Smooth muscle cell (in vitro differentiated cells): ENCODE measurements around the gene ACSM6. TPM values are rescaled to one million over a fixed set of nuclear protein-coding genes. Genes with fewer than 3 reads are reported as not detected.

ENCODE experiments used
- DNase-seq: peaks from one replicate; lab custom pipeline; 2025; ENCODE audit not compliant: unreplicated experiment; lab: John Stamatoyannopoulos, UW
- H2AFZ ChIP-seq: fragments of 200-600 bp; sonication (generic); 2 replicates; pipeline ENCODE4 v1.6.0; 2016; ENCODE audit warnings: antibody characterized with exemption, low read depth, mild to moderate bottlenecking
- H3F3A ChIP-seq: fragments of 200-600 bp; sonication (generic); 2 replicates; pipeline ENCODE4 v1.6.0; 2017; ENCODE audit warnings: antibody characterized with exemption, low read depth
- H3K27ac ChIP-seq: fragments of 200-600 bp; sonication (generic); 2 replicates; pipeline ENCODE4 v1.5.1; 2016; ENCODE audit warnings: low read depth, mild to moderate bottlenecking
- H3K27me3 ChIP-seq: fragments of 200-600 bp; sonication (generic); 2 replicates; pipeline ENCODE4 v1.6.1; 2016; ENCODE audit warnings: low read depth, mild to moderate bottlenecking
- H3K36me3 ChIP-seq: fragments of 200-600 bp; sonication (generic); 2 replicates; pipeline ENCODE4 v1.5.1; 2016; ENCODE audit warnings: low read depth
- H3K4me1 ChIP-seq: fragments of 200-600 bp; sonication (generic); 2 replicates; pipeline ENCODE4 v1.5.1; 2016; ENCODE audit warnings: low read depth
- H3K4me2 ChIP-seq: fragments of 200-600 bp; sonication (generic); 2 replicates; pipeline ENCODE4 v1.6.0; 2016; ENCODE audit warnings: mild to moderate bottlenecking
- H3K4me3 ChIP-seq: fragments of 200-600 bp; sonication (generic); 2 replicates; pipeline ENCODE4 v1.5.1; 2016; ENCODE audit warnings: mild to moderate bottlenecking
- H3K79me2 ChIP-seq: fragments of 200-600 bp; sonication (generic); 2 replicates; pipeline ENCODE4 v1.6.0; 2016; ENCODE audit warnings: low read depth, mild to moderate bottlenecking
- H3K9ac ChIP-seq: fragments of 200-600 bp; sonication (generic); 2 replicates; pipeline ENCODE4 v1.6.0; 2016; ENCODE audit warnings: low read depth
- H3K9me3 ChIP-seq: fragments of 200-600 bp; sonication (generic); replicated peaks from 2 replicates; pipeline ENCODE4 v1.5.1; 2016; ENCODE audit warnings: low read depth
- H4K20me1 ChIP-seq: fragments of 200-600 bp; sonication (generic); 2 replicates; pipeline ENCODE4 v1.6.0; 2016; ENCODE audit warnings: low read depth
- CTCF ChIP-seq: fragments of 200-600 bp; sonication (generic); IDR thresholded peaks from 2 replicates; pipeline ENCODE4 v1.5.1; 2017; ENCODE audit warnings: borderline replicate concordance, mild to moderate bottlenecking, antibody characterized with exemption; ENCODE audit not compliant: insufficient read depth, poor library complexity, severe bottlenecking
- WGBS: methylation state at CpG from one replicate; pipeline ENCODE4 v1.1.7; 2016; ENCODE audit warnings: low lambda C conversion rate; 5-methylcytosine and 5-hydroxymethylcytosine counted together
- polyA plus RNA-seq: library from polyadenylated mRNA; unstranded; fragments of >200 nt; fragmentation: Nextera tagmentation; extraction: Ambion mirVana; gene quantifications from 2 replicates; pipeline ENCODE4 v1.2.1, GENCODE V29; 2016
- total RNA-seq: library from RNA; depleted of rRNA; stranded (reverse); fragments of >200 nt; gene quantifications from 2 replicates; pipeline ENCODE4 v1.2.3, GENCODE V29; 2014

ACSM6 gene
- total RNA-seq (not detected in 2 replicates), polyA plus RNA-seq (0.28 TPM in 1 of 2 replicates, not detected in the other)

GRCh38 chr10:95193944-95194343 is at the start of gene ACSM6:
TSS of gene ACSM6 (plus strand) at chr10:95194238. CDS start at chr10:95194486, 248 bp downstream.
- Histone ChIP-seq H3K4me3 (no peak within 1 kb of the TSS), H3K9ac (no peak within 1 kb of the TSS), H3K79me2 (no peaks in the 10 kb centered on the region), H3F3A (no peaks in the 10 kb centered on the region), H3K36me3 (no peaks in the 10 kb centered on the region), H3K27ac (no peak within 1 kb of the TSS), H3K27me3 (no peaks in the 10 kb centered on the region), H2AFZ (no peak within 1 kb of the TSS), H3K4me1 (peaks cover 17% of the 10 kb centered on the region), H4K20me1 (no peaks in the 10 kb centered on the region), H3K4me2 (no peak within 1 kb of the TSS), H3K9me3 (no peaks in the 10 kb centered on the region)
- no peak for TF ChIP-seq CTCF
- no peak for DNase-seq
- 88% methylated on average over 1 of the region's 1 CpG for WGBS

- Histone ChIP-seq H3K27ac (no peak overlapping the region), H3K4me1 (no peaks in the 10 kb centered on the region), H3F3A (no peaks in the 10 kb centered on the region), H3K27me3 (no peaks in the 10 kb centered on the region), H3K79me2 (no peaks in the 10 kb centered on the region), H3K36me3 (no peaks in the 10 kb centered on the region), H3K9me3 (no peaks in the 10 kb centered on the region), H3K4me2 (no peak overlapping the region), H3K4me3 (no peak overlapping the region), H4K20me1 (no peaks in the 10 kb centered on the region), H2AFZ (no peak overlapping the region), H3K9ac (no peak overlapping the region)
- no peak for DNase-seq
- 100% methylated on average over 3 of the region's 4 CpGs for WGBS
- no peak for TF ChIP-seq CTCF
These were observed 25.3 kb upstream of the ACSM6 start for GRCh38 chr10:95168694-95169093.

GRCh38 chr10:95169522-95169921 is 24.5 kb upstream of the ACSM6 start:
- Histone ChIP-seq H3K4me1 (no peaks in the 10 kb centered on the region), H3K27ac (no peak overlapping the region), H3K27me3 (no peaks in the 10 kb centered on the region), H3K4me3 (no peak overlapping the region), H3K9ac (no peak overlapping the region), H3K36me3 (no peaks in the 10 kb centered on the region), H3K79me2 (no peaks in the 10 kb centered on the region), H3K9me3 (no peaks in the 10 kb centered on the region), H3F3A (no peaks in the 10 kb centered on the region), H2AFZ (no peak overlapping the region), H4K20me1 (no peaks in the 10 kb centered on the region), H3K4me2 (no peak overlapping the region)
- no peak for DNase-seq
- WGBS: 81% methylated on average over 1 of the region's 1 CpG
- no peak for TF ChIP-seq CTCF

- Histone ChIP-seq H3K36me3 (no peaks in the 10 kb centered on the region), H4K20me1 (no peaks in the 10 kb centered on the region), H3K4me1 (no peaks in the 10 kb centered on the region), H3K79me2 (no peaks in the 10 kb centered on the region), H3K9me3 (no peaks in the 10 kb centered on the region), H3K4me2 (no peak overlapping the region), H3F3A (no peaks in the 10 kb centered on the region), H3K27me3 (no peaks in the 10 kb centered on the region), H3K4me3 (no peak overlapping the region), H3K9ac (no peak overlapping the region), H2AFZ (no peak overlapping the region), H3K27ac (no peak overlapping the region)
- DNase-seq: no peak
- TF ChIP-seq CTCF: no peak
- 89% methylated on average over 2 of the region's 2 CpGs for WGBS
These were observed 23.2 kb upstream of the ACSM6 start for GRCh38 chr10:95170790-95171189.
